Measurements from ENCODE around the gene FSTL4. TPM values are rescaled to one million over a fixed set of nuclear protein-coding genes. Genes with fewer than 3 reads are reported as not detected.

Gene FSTL4
- 1 to 10 TPM in 1 of 2 donors, under 1 TPM in 1; 0.26 to 1.4 TPM for total RNA-seq
- polyA plus RNA-seq, result under 1 TPM; 0.08 to 0.35 TPM
- long read RNA-seq, donor 1, result 0 reads
- long read RNA-seq, donor 2, result 0 reads
- long read RNA-seq, donor 3, result 0 reads
- long read RNA-seq, donor 4, result 0 reads
- long read RNA-seq, donor 5, result 0 reads

DNA sequence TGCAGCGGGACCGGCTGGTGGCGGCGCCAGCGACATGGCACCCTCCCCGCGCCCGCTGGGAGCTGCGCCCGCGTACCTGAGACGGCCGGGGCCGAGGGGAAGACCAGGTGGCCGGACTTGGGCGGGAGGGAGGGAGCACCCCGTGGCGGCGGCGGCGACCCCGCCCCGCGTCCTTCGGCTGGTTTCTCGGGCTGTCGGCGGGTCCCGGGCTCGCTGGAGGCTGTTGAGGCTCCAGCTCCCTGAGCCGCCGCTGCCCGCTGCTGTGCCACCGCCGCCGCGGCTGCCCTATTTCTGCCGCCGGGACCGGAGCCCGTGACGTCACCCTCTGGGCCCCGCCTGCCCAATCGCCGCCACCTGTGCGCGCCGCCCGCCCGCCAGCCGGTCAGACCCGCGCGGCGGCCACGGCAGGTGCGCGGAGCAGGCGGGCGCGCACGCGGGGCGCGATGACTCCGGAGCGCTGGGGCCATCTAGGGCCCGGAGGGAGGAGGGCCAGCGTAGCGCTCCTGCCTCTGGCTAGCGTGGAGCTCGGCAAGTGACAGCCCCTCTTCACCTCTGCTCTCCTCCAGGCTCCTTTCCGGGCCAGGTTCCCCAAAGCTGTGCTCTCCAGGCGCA is at the start of gene FSTL4:
Gene FSTL4 (minus strand): TSS at position 293 of the 612 bp plus-strand sequence.
- WGBS, 2 donors, result 1% methylated on average over 32 to 74 of the region's 74 CpGs
- Histone ChIP-seq H3K9ac (ENCODE audit: insufficient read depth in 1 of 2, low read length in 2 of 2) (no peak within 1 kb of the TSS), H3K4me1 (ENCODE audit: control insufficient read depth in 5 of 5, insufficient read depth in 5 of 5, low read length in 5 of 5) (peaks cover 0 to 17% (median 7%) of the 10 kb centered on the region in 5 donors), H3K4me3 (no peak within 1 kb of the TSS), H3K9me3 (ENCODE audit: control insufficient read depth in 4 of 4, insufficient read depth in 3 of 4, low read length in 3 of 4) (peaks cover 0 to 4% (median 0%) of the 10 kb centered on the region in 4 donors), H3K27ac (ENCODE audit: low read depth in 1 of 2, low read length in 1 of 2) (no peak within 1 kb of the TSS), H3K27me3 (ENCODE audit: control insufficient read depth in 3 of 3, insufficient read depth in 3 of 3, low read length in 2 of 3) (peaks cover 9 to 68% (median 65%) of the 10 kb centered on the region in 3 donors), H3K36me3 (ENCODE audit: control insufficient read depth in 4 of 4, insufficient read depth in 4 of 4, low read length in 4 of 4) (no peaks in the 10 kb centered on the region)
- TF ChIP-seq, protein P1, sequence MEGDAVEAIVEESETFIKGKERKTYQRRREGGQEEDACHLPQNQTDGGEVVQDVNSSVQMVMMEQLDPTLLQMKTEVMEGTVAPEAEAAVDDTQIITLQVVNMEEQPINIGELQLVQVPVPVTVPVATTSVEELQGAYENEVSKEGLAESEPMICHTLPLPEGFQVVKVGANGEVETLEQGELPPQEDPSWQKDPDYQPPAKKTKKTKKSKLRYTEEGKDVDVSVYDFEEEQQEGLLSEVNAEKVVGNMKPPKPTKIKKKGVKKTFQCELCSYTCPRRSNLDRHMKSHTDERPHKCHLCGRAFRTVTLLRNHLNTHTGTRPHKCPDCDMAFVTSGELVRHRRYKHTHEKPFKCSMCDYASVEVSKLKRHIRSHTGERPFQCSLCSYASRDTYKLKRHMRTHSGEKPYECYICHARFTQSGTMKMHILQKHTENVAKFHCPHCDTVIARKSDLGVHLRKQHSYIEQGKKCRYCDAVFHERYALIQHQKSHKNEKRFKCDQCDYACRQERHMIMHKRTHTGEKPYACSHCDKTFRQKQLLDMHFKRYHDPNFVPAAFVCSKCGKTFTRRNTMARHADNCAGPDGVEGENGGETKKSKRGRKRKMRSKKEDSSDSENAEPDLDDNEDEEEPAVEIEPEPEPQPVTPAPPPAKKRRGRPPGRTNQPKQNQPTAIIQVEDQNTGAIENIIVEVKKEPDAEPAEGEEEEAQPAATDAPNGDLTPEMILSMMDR (IDR thresholded peaks at IDR 0.05; ENCODE audit: control extremely low read depth, extremely low read depth), result no peak
- ATAC-seq (ENCODE audit: insufficient read depth, low FRiP score) (no peak), DNase-seq (peak in 1 of 3 donors; percentile 21)

DNA sequence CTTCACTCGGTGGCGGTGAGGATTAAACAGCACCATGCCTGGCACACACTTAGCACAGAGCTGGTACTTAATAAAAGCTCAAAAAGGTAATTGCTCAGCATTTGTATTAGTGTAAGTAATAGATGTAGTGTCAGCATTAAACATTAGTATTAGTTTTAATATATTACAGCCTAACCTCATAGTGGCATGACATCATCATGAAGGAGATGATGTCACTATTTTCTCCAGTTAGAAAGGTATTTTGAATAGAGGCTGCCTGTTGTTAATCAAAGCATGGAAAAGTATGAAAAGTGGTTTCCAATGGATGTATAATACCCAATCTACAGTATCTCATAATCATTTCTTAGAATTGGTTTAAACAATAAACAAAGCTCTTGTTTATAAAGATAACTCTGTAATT is 49.0 kb upstream of the FSTL4 start:
- Histone ChIP-seq H3K27me3 (ENCODE audit: control insufficient read depth in 3 of 3, insufficient read depth in 3 of 3, low read length in 2 of 3) (no peaks in the 10 kb centered on the region), H3K9me3 (ENCODE audit: control insufficient read depth in 4 of 4, insufficient read depth in 3 of 4, low read length in 3 of 4) (no peaks in the 10 kb centered on the region), H3K4me1 (ENCODE audit: control insufficient read depth in 5 of 5, insufficient read depth in 5 of 5, low read length in 5 of 5) (peaks cover 0 to 2% (median 0%) of the 10 kb centered on the region in 5 donors), H3K27ac (ENCODE audit: low read depth in 1 of 2, low read length in 1 of 2) (no peak overlapping the region), H3K36me3 (ENCODE audit: control insufficient read depth in 4 of 4, insufficient read depth in 4 of 4, low read length in 4 of 4) (no peaks in the 10 kb centered on the region), H3K4me3 (no peak overlapping the region), H3K9ac (ENCODE audit: insufficient read depth in 1 of 2, low read length in 2 of 2) (no peak overlapping the region)
- TF ChIP-seq, protein P1 (IDR thresholded peaks at IDR 0.05; ENCODE audit: control extremely low read depth, extremely low read depth), result no peak
- ATAC-seq (ENCODE audit: insufficient read depth, low FRiP score) (no peak), DNase-seq (no peak)
- 95 to 100% methylated on average over 2 of the region's 2 CpGs for WGBS, 2 donors

DNA sequence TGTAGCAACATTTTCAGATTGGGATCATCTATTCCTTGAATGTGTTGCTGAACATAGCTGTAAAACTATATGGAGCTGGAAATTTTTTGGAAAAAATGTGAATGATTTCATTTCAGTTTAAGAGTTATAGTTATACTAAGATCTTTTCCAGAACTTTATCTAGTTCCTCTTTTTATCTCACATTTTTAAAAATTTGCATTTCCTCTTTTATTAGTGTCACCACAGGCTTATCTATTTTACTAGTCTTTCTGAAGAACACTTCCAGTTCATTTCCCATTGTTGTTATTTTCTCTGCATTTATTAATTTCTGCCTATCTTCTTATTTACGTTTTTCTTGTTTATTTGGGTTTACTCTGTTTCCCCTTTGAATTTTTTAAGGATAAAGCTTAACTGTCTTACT is 46.0 kb upstream of the FSTL4 start:
- ATAC-seq (ENCODE audit: insufficient read depth, low FRiP score) (no peak), DNase-seq (no peak)
- no peaks in the 10 kb centered on the region for H3K9me3 ChIP-seq (ENCODE audit: control insufficient read depth in 4 of 4, insufficient read depth in 3 of 4, low read length in 3 of 4)
- no peak overlapping the region for H3K4me3 ChIP-seq
- H3K9ac ChIP-seq (ENCODE audit: insufficient read depth in 1 of 2, low read length in 2 of 2), result no peak overlapping the region
- TF ChIP-seq, protein P1 (IDR thresholded peaks at IDR 0.05; ENCODE audit: control extremely low read depth, extremely low read depth), result no peak
- peaks cover 0 to 2% (median 0%) of the 10 kb centered on the region in 5 donors for H3K4me1 ChIP-seq (ENCODE audit: control insufficient read depth in 5 of 5, insufficient read depth in 5 of 5, low read length in 5 of 5)
- 47 to 61% methylated on average over 1 of the region's 1 CpG for WGBS, 2 donors
- H3K27me3 ChIP-seq (ENCODE audit: control insufficient read depth in 3 of 3, insufficient read depth in 3 of 3, low read length in 2 of 3), result peaks cover 0 to 6% (median 0%) of the 10 kb centered on the region in 3 donors
- H3K27ac ChIP-seq (ENCODE audit: low read depth in 1 of 2, low read length in 1 of 2), result no peak overlapping the region
- H3K36me3 ChIP-seq (ENCODE audit: control insufficient read depth in 4 of 4, insufficient read depth in 4 of 4, low read length in 4 of 4), result no peaks in the 10 kb centered on the region
